Lung (tissue), 12 donors: ENCODE data around the gene SPRYD4. TPM values are rescaled to one million over a fixed set of nuclear protein-coding genes. Genes with fewer than 3 reads are reported as not detected.
"Not testable (repeated sequence)": the region's sequence is repeated elsewhere in the genome, so short reads cannot be mapped to it uniquely, and the experiment has no call there.

Experiments
- ATAC-seq: fragments of 200-7000 bp; cut with Tn5 transposase; one replicate; pipeline ENCODE4 v1.9.1; 2020; ENCODE audit warnings: moderate number of reproducible peaks; ENCODE audit not compliant: insufficient read depth, low FRiP score
- DNase-seq, 3 donors: peaks; one replicate each; pipeline ENCODE4 v3.0.0-alpha.2; 2013 to 2017
- H3K27ac ChIP-seq, 2 donors: one replicate each; pipeline ENCODE4 v1.5.1; 2013; ENCODE audit warnings: mild to moderate bottlenecking in 2 of 2, moderate library complexity in 2 of 2, control low read depth in 1 of 2, inconsistent platforms in 1 of 2, low read depth in 1 of 2, low read length in 1 of 2
- H3K27me3 ChIP-seq, 3 donors: one replicate each; pipeline ENCODE4 v1.5.1; 2013; ENCODE audit warnings: low read length in 2 of 3; ENCODE audit not compliant: control insufficient read depth in 3 of 3, insufficient read depth in 3 of 3
- H3K36me3 ChIP-seq, 4 donors: one replicate each; pipeline ENCODE4 v1.5.1; 2013; ENCODE audit warnings: low read length in 4 of 4, mild to moderate bottlenecking in 1 of 4, moderate library complexity in 1 of 4; ENCODE audit not compliant: control insufficient read depth in 4 of 4, insufficient read depth in 4 of 4
- H3K4me1 ChIP-seq, 5 donors: one replicate each; pipeline ENCODE4 v1.5.1; 2013; ENCODE audit warnings: low read length in 5 of 5, mild to moderate bottlenecking in 2 of 5, moderate library complexity in 1 of 5; ENCODE audit not compliant: control insufficient read depth in 5 of 5, insufficient read depth in 5 of 5
- H3K4me3 ChIP-seq: one replicate; pipeline ENCODE4 v1.5.1; 2013; ENCODE audit warnings: mild to moderate bottlenecking, control low read depth, moderate library complexity
- H3K9ac ChIP-seq, 2 donors: one replicate each; pipeline ENCODE4 v1.5.1; 2013; ENCODE audit warnings: low read length in 2 of 2, control low read depth in 1 of 2; ENCODE audit not compliant: insufficient read depth in 1 of 2
- H3K9me3 ChIP-seq, 4 donors: one replicate each; pipeline ENCODE4 v1.5.1; 2013; ENCODE audit warnings: low read length in 3 of 4, mild to moderate bottlenecking in 1 of 4, moderate library complexity in 1 of 4; ENCODE audit not compliant: control insufficient read depth in 4 of 4, insufficient read depth in 3 of 4
- CTCF ChIP-seq: IDR thresholded peaks from 2 replicates; pipeline ENCODE4 v1.5.1; 2012; ENCODE audit warnings: mild to moderate bottlenecking; ENCODE audit errors: control extremely low read depth, extremely low read depth
- WGBS, 2 donors: extraction: QIAGEN DNeasy Blood & Tissue Kit; methylation state at CpG; one replicate each; pipeline ENCODE4 v1.1.7; 2013; 5-methylcytosine and 5-hydroxymethylcytosine counted together
- polyA plus RNA-seq, 2 donors: library from polyadenylated mRNA; stranded (reverse); fragments of 200-250 nt; gene quantifications; one replicate each; pipeline ENCODE4 v1.2.1, GENCODE V29; 2013
- total RNA-seq, 2 donors: library from RNA; depleted of rRNA in 1 of 2; stranded (reverse); fragments of >200 nt in 1 of 2; gene quantifications; one replicate each; pipeline ENCODE4 v1.2.1, GENCODE V29; 2014 to 2021
- donor health status: control.
- donor health status: control.
- donor health status: Bipolar disorder and iron deficiency.
- donor health status: healthy.
- donor health status: DM: yes; HTN: yes; CAD: no.

SPRYD4 gene
- total and polyA plus RNA-seq, 4 donors: 2.0 to 3.4 (median 2.3) TPM

- Histone ChIP-seq H3K9ac (no peak overlapping the region), H3K36me3 (no peaks in the 10 kb centered on the region), H3K9me3 (no peaks in the 10 kb centered on the region), H3K4me1 (no peaks in the 10 kb centered on the region), H3K27ac (no peak overlapping the region), H3K27me3 (no peaks in the 10 kb centered on the region), H3K4me3 (no peak overlapping the region)
- 94 to 95% methylated on average over 16 of the region's 16 CpGs for WGBS, 2 donors
- no peak for DNase-seq
- no peak for ATAC-seq
- TF ChIP-seq CTCF: no peak
Measured at GRCh38 chr12:56510786-56511185, 42.4 kb downstream of the SPRYD4 start.

- ATAC-seq, H3K9me3 ChIP-seq, DNase-seq, H3K36me3 ChIP-seq, H3K27ac ChIP-seq, H3K4me3 ChIP-seq, H3K9ac ChIP-seq, H3K4me1 ChIP-seq, H3K27me3 ChIP-seq: not testable (repeated sequence)
- WGBS, 2 donors: 68 to 72% methylated on average over 4 of the region's 4 CpGs
Measured at GRCh38 chr12:56514014-56514318, 45.6 kb downstream of the SPRYD4 start.

- WGBS, 2 donors: 83 to 93% methylated on average over 2 of the region's 2 CpGs
- H3K27ac ChIP-seq: no peak overlapping the region
- DNase-seq: peak in 1 of 3 donors; percentile 39
Measured at GRCh38 chr12:56517854-56518253, 49.5 kb downstream of the SPRYD4 start.

GRCh38 chr12:56518570-56518969 is 50.2 kb downstream of the SPRYD4 start:
- Histone ChIP-seq H3K27ac (peak overlapping the region in 1 of 2 donors; percentile 31), H3K4me1 (peaks cover 0 to 16% (median 8%) of the 10 kb centered on the region in 5 donors), H3K9me3 (no peaks in the 10 kb centered on the region), H3K9ac (no peak overlapping the region), H3K4me3 (no peak overlapping the region), H3K36me3 (no peaks in the 10 kb centered on the region), H3K27me3 (no peaks in the 10 kb centered on the region)
- no peak for DNase-seq
- ATAC-seq: no peak
- WGBS, 2 donors: 6 to 29% methylated on average over 2 of the region's 2 CpGs
- TF ChIP-seq CTCF: no peak

More at GRCh38 chr12:56517854-56518253, 49.5 kb downstream of the SPRYD4 start:
- Histone ChIP-seq H3K27me3 (no peaks in the 10 kb centered on the region), H3K9me3 (no peaks in the 10 kb centered on the region), H3K4me3 (no peak overlapping the region), H3K36me3 (no peaks in the 10 kb centered on the region), H3K4me1 (peaks cover 0 to 13% (median 7%) of the 10 kb centered on the region in 5 donors), H3K9ac (no peak overlapping the region)
- no peak for ATAC-seq
- TF ChIP-seq CTCF: no peak
